Mesendoderm (in vitro differentiated cells): ENCODE data around the gene KCTD15.

Source experiments
- DNase-seq: peaks from one replicate; pipeline ENCODE4 v3.0.0; 2013
- H2AK5ac ChIP-seq: 2 replicates; pipeline ENCODE4 v1.6.1; 2013; ENCODE audit warnings: low read length, inconsistent platforms
- H2BK120ac ChIP-seq: 2 replicates; pipeline ENCODE4 v1.6.1; 2013; ENCODE audit warnings: low read depth, mild to moderate bottlenecking, low read length, moderate library complexity, mixed read lengths
- H2BK15ac ChIP-seq: replicated peaks from 2 replicates; pipeline ENCODE4 v1.6.1; 2013; ENCODE audit warnings: low read depth, mild to moderate bottlenecking, moderate library complexity
- H2BK5ac ChIP-seq: 2 replicates; pipeline ENCODE4 v1.6.1; 2013; ENCODE audit warnings: low read length, inconsistent platforms
- H3K18ac ChIP-seq: 2 replicates; pipeline ENCODE4 v1.6.1; 2013; ENCODE audit warnings: mild to moderate bottlenecking, low read length, mixed read lengths
- H3K23ac ChIP-seq: one replicate; pipeline ENCODE4 v1.6.1; 2013; ENCODE audit warnings: low read length
- H3K27ac ChIP-seq: 2 replicates; pipeline ENCODE4 v1.5.1; 2013; ENCODE audit warnings: low read depth, mild to moderate bottlenecking, inconsistent platforms, low read length, moderate library complexity
- H3K27me3 ChIP-seq: 2 replicates; pipeline ENCODE4 v1.6.1; 2013; ENCODE audit warnings: low read length, control low read depth, mild to moderate bottlenecking, inconsistent platforms; ENCODE audit not compliant: insufficient read depth, poor library complexity
- H3K36me3 ChIP-seq: 2 replicates; pipeline ENCODE4 v1.6.1; 2013; ENCODE audit warnings: low read length, inconsistent platforms; ENCODE audit not compliant: control insufficient read depth, insufficient read depth
- H3K4ac ChIP-seq: one replicate; pipeline ENCODE4 v1.6.1; 2013; ENCODE audit warnings: low read depth, mild to moderate bottlenecking, low read length, moderate library complexity
- H3K4me1 ChIP-seq: 2 replicates; pipeline ENCODE4 v1.6.1; 2013; ENCODE audit warnings: low read depth, low read length, inconsistent platforms; ENCODE audit not compliant: control insufficient read depth
- H3K4me2 ChIP-seq: 2 replicates; pipeline ENCODE4 v1.6.1; 2013; ENCODE audit warnings: low read length
- H3K4me3 ChIP-seq: 2 replicates; pipeline ENCODE4 v1.5.1; 2013; ENCODE audit warnings: mild to moderate bottlenecking, low read length
- H3K56ac ChIP-seq: one replicate; pipeline ENCODE4 v1.6.1; 2013; ENCODE audit warnings: low read length
- H3K79me1 ChIP-seq: 2 replicates; pipeline ENCODE4 v1.6.1; 2013; ENCODE audit warnings: low read length, inconsistent platforms
- H3K79me2 ChIP-seq: 2 replicates; pipeline ENCODE4 v1.6.1; 2013; ENCODE audit warnings: mild to moderate bottlenecking, low read length; ENCODE audit not compliant: control insufficient read depth, insufficient read depth
- H3K9ac ChIP-seq: 2 replicates; pipeline ENCODE4 v1.6.1; 2013; ENCODE audit warnings: low read length, inconsistent platforms
- H4K5ac ChIP-seq: one replicate; pipeline ENCODE4 v1.6.1; 2013; ENCODE audit warnings: low read length
- H4K8ac ChIP-seq: one replicate; pipeline ENCODE4 v1.6.1; 2013; ENCODE audit warnings: low read depth, mild to moderate bottlenecking, control low read depth, low read length, moderate library complexity
- WGBS: extraction: QIAGEN DNeasy Blood & Tissue Kit; methylation state at CpG from one replicate; pipeline ENCODE4 v1.1.7; 2013; ENCODE audit warnings: low lambda C conversion rate, missing lambda C conversion rate; ENCODE audit not compliant: insufficient coverage; ENCODE audit errors: extremely low coverage; 5-methylcytosine and 5-hydroxymethylcytosine counted together

Gene KCTD15

DNA sequence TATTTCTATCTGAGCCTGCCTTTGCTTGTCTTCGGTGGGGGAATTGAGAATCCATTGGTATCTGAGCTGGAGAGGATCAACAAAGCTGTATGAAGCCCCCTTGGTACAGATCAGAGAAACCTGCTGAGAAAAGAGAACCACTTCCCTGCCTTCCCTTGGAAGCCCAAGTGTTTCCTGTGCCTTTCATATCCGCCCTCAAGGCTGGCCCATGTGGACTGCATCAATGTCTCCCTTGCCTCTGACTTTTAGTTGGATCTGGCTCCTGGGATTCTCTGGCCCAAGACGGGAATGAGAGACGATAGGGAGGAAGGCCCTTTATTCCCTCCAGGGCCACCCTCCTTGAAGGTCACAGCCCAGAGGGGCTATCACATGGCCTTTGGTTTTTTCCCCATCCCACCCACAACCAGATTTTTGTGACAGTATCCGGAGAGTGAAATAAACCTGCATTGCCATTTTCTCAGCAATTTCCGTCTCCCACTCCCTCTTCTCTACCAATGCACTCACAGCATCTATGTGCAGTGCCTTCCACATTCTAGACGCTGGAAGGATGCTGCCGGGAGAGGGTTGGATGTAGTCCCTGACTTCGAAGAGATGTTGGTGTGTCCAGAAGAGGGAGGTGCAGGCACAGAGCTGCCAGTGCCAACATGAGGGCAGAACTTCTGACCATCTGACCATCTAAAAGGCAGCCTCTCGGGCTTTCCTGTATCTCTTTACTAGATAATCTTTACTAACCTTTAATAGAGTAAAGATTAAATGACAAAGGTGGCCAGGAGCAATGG lies 63.8 kb downstream of the KCTD15 start:
- Histone ChIP-seq H3K4me3 (no peak overlapping the region), H3K18ac (no peak overlapping the region), H3K27me3 (no peaks in the 10 kb centered on the region), H2AK5ac (no peak overlapping the region), H4K8ac (no peak overlapping the region), H3K4ac (no peak overlapping the region), H4K5ac (no peak overlapping the region), H3K4me2 (no peak overlapping the region), H3K9ac (no peak overlapping the region), H3K79me1 (no peaks in the 10 kb centered on the region), H3K79me2 (no peaks in the 10 kb centered on the region), H3K36me3 (no peaks in the 10 kb centered on the region), H3K56ac (no peak overlapping the region), H3K27ac (no peak overlapping the region), H2BK5ac (no peak overlapping the region), H2BK120ac (no peak overlapping the region), H3K4me1 (no peaks in the 10 kb centered on the region), H2BK15ac (no peak overlapping the region), H3K23ac (no peak overlapping the region)
- WGBS: no CpG with 5 or more reads among the region's 10 CpGs
- DNase-seq: no peak

DNA sequence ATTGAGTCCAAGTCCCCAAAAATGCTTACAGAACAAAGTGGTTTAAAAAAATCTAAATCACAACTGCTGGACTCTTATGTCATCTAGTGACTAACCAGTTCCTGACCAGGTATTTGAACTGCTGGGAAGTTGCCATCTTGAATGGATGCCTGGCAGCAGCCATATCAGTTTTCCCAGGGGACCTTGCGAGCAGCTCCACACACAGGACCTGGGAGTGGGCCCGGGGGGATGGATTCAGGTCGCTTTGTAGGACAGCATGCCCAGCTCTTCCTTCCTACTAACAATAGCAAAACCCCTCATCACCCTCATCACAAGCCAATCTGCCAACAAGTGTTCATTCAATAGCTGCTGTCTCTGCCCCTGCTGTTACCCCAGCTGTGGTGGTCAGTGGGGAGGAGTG lies 65.3 kb downstream of the KCTD15 start:
- H3K27me3 ChIP-seq: no peaks in the 10 kb centered on the region
- H2BK15ac ChIP-seq: no peak overlapping the region
- no peak overlapping the region for H2BK120ac ChIP-seq
- H3K56ac ChIP-seq: no peak overlapping the region
- H3K79me1 ChIP-seq: no peaks in the 10 kb centered on the region
- H3K23ac ChIP-seq: no peak overlapping the region
- no peaks in the 10 kb centered on the region for H3K36me3 ChIP-seq
- H3K27ac ChIP-seq: no peak overlapping the region
- H4K8ac ChIP-seq: no peak overlapping the region
- no CpG with 5 or more reads among the region's 3 CpGs for WGBS
- no peaks in the 10 kb centered on the region for H3K4me1 ChIP-seq
- DNase-seq: no peak
- no peak overlapping the region for H4K5ac ChIP-seq
- no peak overlapping the region for H3K4me2 ChIP-seq
- no peaks in the 10 kb centered on the region for H3K79me2 ChIP-seq
- H2AK5ac ChIP-seq: no peak overlapping the region
- no peak overlapping the region for H3K9ac ChIP-seq
- no peak overlapping the region for H3K4me3 ChIP-seq
- H3K4ac ChIP-seq: no peak overlapping the region
- H2BK5ac ChIP-seq: no peak overlapping the region
- no peak overlapping the region for H3K18ac ChIP-seq

DNA sequence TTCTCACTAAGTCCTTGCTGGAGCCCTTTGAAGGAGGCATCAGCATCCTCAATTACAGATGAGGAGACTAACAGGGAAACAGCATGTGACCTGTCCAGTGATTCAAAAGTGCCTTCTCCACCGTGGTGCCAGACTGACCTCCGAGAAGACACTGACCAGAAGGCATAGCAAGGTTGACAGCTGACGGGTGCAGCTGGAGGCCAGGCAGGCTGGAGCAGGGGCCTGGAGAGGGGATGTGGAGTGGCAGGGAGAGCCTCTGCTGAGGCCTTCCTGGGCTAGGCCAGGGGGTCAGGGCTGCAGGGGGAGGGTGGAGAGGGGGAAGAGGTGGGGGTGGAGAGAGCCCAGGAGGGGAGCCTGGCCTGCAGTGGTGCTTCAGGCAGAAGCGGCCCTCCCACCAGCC lies 66.3 kb downstream of the KCTD15 start:
- H2BK5ac ChIP-seq: no peak overlapping the region
- WGBS: no CpG with 5 or more reads among the region's 4 CpGs
- no peak overlapping the region for H3K4me2 ChIP-seq
- H3K27me3 ChIP-seq: no peaks in the 10 kb centered on the region
- DNase-seq: no peak
- H3K79me1 ChIP-seq: no peaks in the 10 kb centered on the region
- no peak overlapping the region for H3K23ac ChIP-seq
- H4K8ac ChIP-seq: no peak overlapping the region
- H3K4me1 ChIP-seq: no peaks in the 10 kb centered on the region
- no peak overlapping the region for H2BK15ac ChIP-seq
- no peak overlapping the region for H3K9ac ChIP-seq
- H3K18ac ChIP-seq: no peak overlapping the region
- no peak overlapping the region for H3K56ac ChIP-seq
- no peak overlapping the region for H4K5ac ChIP-seq
- no peak overlapping the region for H3K27ac ChIP-seq
- no peak overlapping the region for H2BK120ac ChIP-seq
- H3K36me3 ChIP-seq: no peaks in the 10 kb centered on the region
- H3K4ac ChIP-seq: no peak overlapping the region
- H2AK5ac ChIP-seq: no peak overlapping the region
- no peaks in the 10 kb centered on the region for H3K79me2 ChIP-seq
- H3K4me3 ChIP-seq: no peak overlapping the region

DNA sequence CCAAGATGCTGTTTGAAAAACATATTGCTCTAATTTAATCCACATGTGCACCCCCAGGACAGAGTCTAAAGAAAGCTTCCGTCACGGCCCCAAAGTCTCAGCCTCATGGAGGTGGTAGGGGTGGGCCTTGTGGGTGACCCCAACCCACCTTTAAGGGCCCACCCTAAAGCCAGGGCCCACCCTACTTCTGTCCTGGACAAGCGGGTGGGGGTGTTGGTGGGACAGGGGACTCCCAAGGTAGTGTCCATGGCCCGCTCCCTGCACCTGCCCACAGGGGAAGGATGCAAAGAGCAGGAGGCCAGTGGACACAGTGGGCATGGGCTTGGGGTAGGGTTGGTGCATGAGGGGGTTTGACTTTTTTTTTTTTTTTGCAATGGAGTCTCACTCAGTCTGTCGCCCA lies 66.8 kb downstream of the KCTD15 start:
- H3K9ac ChIP-seq: no peak overlapping the region
- H3K27ac ChIP-seq: no peak overlapping the region
- no peak overlapping the region for H3K18ac ChIP-seq
- H3K36me3 ChIP-seq: no peaks in the 10 kb centered on the region
- no peak overlapping the region for H2BK120ac ChIP-seq
- H4K8ac ChIP-seq: no peak overlapping the region
- no peaks in the 10 kb centered on the region for H3K27me3 ChIP-seq
- H2AK5ac ChIP-seq: no peak overlapping the region
- no peak overlapping the region for H3K4ac ChIP-seq
- no peak overlapping the region for H3K4me3 ChIP-seq
- H2BK5ac ChIP-seq: no peak overlapping the region
- H3K56ac ChIP-seq: no peak overlapping the region
- H3K79me2 ChIP-seq: no peaks in the 10 kb centered on the region
- no peak for DNase-seq
- H3K4me2 ChIP-seq: no peak overlapping the region
- H4K5ac ChIP-seq: no peak overlapping the region
- no peak overlapping the region for H3K23ac ChIP-seq
- no peaks in the 10 kb centered on the region for H3K4me1 ChIP-seq
- no peaks in the 10 kb centered on the region for H3K79me1 ChIP-seq
- H2BK15ac ChIP-seq: no peak overlapping the region
- no CpG with 5 or more reads among the region's 5 CpGs for WGBS

DNA sequence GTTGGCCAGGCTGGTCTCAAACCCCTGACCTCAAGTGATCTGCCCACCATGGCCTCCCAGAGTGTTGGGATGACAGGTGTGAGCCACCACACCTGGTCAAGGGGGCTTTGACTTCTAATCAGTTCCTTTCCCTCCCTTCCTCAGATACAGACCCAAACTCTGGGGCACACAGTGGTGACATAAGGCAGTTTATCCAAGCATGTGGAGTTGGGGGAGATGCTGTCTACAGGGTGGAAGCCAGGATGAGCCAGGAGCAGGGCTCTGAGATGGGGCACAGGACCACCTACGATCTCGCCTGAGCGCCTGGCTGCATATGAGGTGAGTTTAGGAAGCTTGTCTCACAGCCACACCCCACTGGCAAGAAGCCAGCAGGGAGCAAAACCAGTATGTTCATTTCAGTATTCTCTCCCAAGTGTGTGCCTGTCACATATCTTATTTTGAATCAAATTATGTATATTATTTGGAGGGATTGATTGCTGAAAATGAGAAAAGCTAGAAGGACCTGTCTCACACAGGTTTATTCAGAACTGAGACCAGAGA lies 67.7 kb downstream of the KCTD15 start:
- Histone ChIP-seq H3K4ac (no peak overlapping the region), H3K9ac (no peak overlapping the region), H3K4me2 (no peak overlapping the region), H4K8ac (no peak overlapping the region), H3K4me1 (no peaks in the 10 kb centered on the region), H2BK15ac (no peak overlapping the region), H3K36me3 (no peaks in the 10 kb centered on the region), H3K4me3 (no peak overlapping the region), H2BK5ac (no peak overlapping the region), H2BK120ac (no peak overlapping the region), H3K79me1 (no peaks in the 10 kb centered on the region), H3K23ac (no peak overlapping the region), H3K27ac (no peak overlapping the region), H3K79me2 (no peaks in the 10 kb centered on the region), H3K56ac (no peak overlapping the region), H2AK5ac (no peak overlapping the region), H3K18ac (no peak overlapping the region), H4K5ac (no peak overlapping the region), H3K27me3 (no peaks in the 10 kb centered on the region)
- no peak for DNase-seq
- no CpG with 5 or more reads among the region's 3 CpGs for WGBS

DNA sequence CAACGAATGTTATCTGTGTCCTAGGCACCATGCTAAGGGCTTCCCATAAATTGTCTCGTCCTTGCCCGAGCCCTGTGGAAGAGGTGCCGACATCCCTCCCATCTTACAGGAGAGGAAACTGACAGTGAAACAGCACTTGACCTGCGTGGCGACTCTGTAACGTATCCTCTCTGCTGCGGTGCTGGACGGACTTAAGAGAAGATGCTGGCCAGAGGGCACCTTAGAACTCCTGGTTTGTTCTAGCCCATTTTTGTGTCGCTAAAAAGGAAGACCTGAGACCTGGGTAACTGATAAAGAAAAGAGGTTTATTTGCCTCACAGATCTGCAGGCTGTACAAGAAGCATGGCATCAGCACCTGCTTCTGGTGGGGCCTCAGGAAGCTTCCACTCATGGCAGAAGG lies 68.6 kb downstream of the KCTD15 start:
- no peak overlapping the region for H4K5ac ChIP-seq
- no peaks in the 10 kb centered on the region for H3K79me1 ChIP-seq
- no peaks in the 10 kb centered on the region for H3K79me2 ChIP-seq
- H3K4me1 ChIP-seq: no peaks in the 10 kb centered on the region
- H3K9ac ChIP-seq: no peak overlapping the region
- H3K4me2 ChIP-seq: no peak overlapping the region
- H3K27ac ChIP-seq: no peak overlapping the region
- H2BK5ac ChIP-seq: no peak overlapping the region
- H4K8ac ChIP-seq: no peak overlapping the region
- H3K23ac ChIP-seq: no peak overlapping the region
- no peaks in the 10 kb centered on the region for H3K36me3 ChIP-seq
- no peak overlapping the region for H2AK5ac ChIP-seq
- H3K56ac ChIP-seq: no peak overlapping the region
- no peak overlapping the region for H3K4me3 ChIP-seq
- no peak overlapping the region for H2BK15ac ChIP-seq
- H3K4ac ChIP-seq: no peak overlapping the region
- H2BK120ac ChIP-seq: no peak overlapping the region
- no peak overlapping the region for H3K18ac ChIP-seq
- H3K27me3 ChIP-seq: no peaks in the 10 kb centered on the region
- no CpG with 5 or more reads among the region's 10 CpGs for WGBS
- no peak for DNase-seq
